ENCODE measurements around the gene BCL2.

The BCL2 gene

DNA sequence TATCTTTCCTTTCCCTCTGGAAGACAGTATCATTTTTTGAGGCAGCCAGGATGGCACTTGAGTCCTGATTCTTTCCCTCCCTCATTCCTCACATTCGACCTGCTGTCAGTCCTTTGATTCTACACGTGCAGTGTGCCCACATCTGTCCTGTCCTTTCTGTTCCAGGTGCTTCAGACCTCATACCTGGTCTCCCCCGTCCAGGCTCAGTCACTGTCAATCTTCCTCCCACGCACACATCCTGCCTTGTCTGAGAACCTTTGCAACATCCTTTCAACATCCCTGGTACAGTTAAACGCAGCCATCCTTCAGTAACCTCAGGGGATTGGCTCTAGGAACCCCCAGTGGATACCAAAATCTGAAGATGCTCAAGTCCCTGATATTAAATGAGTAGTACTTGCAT lies 10.1 kb downstream of the BCL2 start:
- no peak overlapping the region for H3K4me3 ChIP-seq (ENCODE audit: low read depth, low read length)
- TF ChIP-seq, protein P1, sequence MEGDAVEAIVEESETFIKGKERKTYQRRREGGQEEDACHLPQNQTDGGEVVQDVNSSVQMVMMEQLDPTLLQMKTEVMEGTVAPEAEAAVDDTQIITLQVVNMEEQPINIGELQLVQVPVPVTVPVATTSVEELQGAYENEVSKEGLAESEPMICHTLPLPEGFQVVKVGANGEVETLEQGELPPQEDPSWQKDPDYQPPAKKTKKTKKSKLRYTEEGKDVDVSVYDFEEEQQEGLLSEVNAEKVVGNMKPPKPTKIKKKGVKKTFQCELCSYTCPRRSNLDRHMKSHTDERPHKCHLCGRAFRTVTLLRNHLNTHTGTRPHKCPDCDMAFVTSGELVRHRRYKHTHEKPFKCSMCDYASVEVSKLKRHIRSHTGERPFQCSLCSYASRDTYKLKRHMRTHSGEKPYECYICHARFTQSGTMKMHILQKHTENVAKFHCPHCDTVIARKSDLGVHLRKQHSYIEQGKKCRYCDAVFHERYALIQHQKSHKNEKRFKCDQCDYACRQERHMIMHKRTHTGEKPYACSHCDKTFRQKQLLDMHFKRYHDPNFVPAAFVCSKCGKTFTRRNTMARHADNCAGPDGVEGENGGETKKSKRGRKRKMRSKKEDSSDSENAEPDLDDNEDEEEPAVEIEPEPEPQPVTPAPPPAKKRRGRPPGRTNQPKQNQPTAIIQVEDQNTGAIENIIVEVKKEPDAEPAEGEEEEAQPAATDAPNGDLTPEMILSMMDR (IDR thresholded peaks at IDR 0.05; ENCODE audit: insufficient read depth, low read depth, low read length, missing control alignments), result no peak
- no peak for DNase-seq (ENCODE audit: low read depth)

DNA sequence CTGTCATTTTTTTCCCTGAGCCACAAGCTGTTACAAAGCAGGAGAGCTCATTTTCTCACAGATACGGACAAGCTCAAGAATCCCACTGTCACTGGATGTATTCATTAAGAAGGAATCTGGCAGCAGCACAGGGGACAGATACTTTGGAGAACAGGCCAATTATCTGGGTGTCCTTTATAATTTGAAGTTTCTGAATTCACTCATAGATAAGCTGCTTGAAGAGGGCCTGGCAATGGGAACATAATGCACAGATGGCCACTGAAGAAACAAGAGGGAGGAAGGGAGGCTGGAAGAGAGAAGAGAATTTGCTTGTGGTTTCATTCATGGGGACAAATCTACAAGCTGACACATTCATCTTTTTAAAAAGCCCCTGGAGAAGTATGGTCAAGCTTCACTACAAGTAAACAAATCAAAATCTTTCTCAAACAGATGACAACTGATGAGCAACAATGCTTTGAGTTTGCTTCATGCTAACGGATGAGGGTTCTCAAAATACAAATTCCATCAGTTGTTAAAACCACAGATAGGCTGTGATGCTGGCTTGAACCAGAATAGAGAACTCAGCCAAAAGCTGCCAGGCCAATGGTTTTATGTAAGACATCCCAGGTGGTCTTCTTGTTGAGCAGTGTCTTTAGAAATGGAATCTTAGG lies 11.9 kb downstream of the BCL2 start:
- H3K4me3 ChIP-seq (ENCODE audit: low read depth, low read length), result no peak overlapping the region
- no peak for DNase-seq (ENCODE audit: low read depth)
- TF ChIP-seq, protein P1 (IDR thresholded peaks at IDR 0.05; ENCODE audit: insufficient read depth, low read depth, low read length, missing control alignments), result no peak

DNA sequence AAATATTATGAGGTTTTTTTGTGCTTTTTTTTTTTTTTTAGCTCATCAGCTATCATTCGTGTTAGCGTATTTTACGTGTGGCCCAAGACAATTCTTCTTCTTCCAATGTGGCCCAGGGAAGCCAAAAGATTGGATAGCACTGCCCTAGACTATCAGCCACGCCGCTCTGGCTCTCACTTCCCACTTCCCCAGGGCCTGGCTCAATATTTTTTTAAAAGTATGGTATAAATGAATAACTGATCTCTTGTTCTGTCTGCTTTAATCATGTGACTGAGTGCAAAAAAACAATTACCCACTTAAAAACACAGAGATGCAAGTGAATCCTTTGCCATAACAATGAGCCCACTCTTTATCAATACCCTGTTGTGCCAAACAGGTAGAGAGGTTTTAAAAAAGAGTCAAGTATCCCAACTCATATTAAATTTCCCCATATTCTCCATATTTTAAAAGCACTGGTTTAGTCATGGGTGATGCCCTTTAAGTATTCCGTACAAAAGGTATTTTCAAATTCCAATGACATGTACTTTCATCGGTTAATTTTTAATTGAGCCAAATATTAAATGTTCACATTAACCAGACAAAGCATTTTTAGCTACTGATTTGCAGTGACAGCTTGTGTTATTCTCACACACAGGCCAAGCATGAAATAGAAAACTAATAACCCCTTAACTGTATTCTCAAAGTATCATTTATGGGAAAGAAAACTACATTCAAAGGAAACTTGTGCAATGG lies 12.6 kb downstream of the BCL2 start:
- no peak overlapping the region for H3K4me3 ChIP-seq (ENCODE audit: low read depth, low read length)
- TF ChIP-seq, protein P1 (IDR thresholded peaks at IDR 0.05; ENCODE audit: insufficient read depth, low read depth, low read length, missing control alignments), result no peak
- DNase-seq (ENCODE audit: low read depth), result no peak

DNA sequence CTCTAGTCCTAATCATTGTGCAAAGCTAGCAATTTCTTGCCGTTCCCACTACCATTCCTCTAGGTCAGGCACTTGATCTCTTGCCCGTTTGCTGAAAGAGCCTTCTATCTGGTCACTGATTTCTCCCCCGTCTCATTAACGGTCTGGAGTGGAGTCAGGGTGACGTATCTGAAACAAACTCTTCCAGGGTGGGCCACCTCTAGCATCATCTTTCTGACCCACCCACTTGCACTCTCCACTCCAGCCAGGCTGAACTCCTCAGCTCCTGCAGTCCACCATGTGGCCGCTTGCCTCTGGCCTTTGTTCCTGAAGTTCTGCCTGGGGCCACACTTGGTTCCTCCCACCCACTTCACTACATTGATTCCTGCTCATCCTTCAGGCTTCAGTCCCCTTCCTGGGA lies 13.3 kb downstream of the BCL2 start:
- TF ChIP-seq, protein P1 (IDR thresholded peaks at IDR 0.05; ENCODE audit: insufficient read depth, low read depth, low read length, missing control alignments), result no peak
- DNase-seq (ENCODE audit: low read depth), result no peak
- H3K4me3 ChIP-seq (ENCODE audit: low read depth, low read length), result no peak overlapping the region

DNA sequence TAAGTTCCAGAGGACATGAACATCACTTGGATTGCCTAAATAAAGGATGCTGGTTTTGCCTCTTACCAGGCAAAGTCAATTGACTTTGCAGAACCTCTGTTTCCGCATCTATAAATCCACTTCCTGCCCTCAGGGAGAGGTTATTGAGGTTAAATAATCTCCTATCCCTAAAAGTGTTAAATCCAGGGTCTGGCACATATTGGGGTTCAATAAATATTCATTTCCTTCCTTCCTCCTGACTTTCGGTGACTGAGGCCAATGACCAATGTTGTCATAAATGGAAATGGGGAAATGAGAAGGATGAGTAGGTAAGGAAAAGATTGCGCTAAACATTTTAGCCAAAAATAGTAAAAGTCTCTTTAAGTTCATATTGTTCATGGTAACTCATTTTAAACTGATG lies 16.0 kb downstream of the BCL2 start:
- TF ChIP-seq, protein P1 (IDR thresholded peaks at IDR 0.05; ENCODE audit: insufficient read depth, low read depth, low read length, missing control alignments), result no peak
- no peak for DNase-seq (ENCODE audit: low read depth)
- H3K4me3 ChIP-seq (ENCODE audit: low read depth, low read length), result no peak overlapping the region

DNA sequence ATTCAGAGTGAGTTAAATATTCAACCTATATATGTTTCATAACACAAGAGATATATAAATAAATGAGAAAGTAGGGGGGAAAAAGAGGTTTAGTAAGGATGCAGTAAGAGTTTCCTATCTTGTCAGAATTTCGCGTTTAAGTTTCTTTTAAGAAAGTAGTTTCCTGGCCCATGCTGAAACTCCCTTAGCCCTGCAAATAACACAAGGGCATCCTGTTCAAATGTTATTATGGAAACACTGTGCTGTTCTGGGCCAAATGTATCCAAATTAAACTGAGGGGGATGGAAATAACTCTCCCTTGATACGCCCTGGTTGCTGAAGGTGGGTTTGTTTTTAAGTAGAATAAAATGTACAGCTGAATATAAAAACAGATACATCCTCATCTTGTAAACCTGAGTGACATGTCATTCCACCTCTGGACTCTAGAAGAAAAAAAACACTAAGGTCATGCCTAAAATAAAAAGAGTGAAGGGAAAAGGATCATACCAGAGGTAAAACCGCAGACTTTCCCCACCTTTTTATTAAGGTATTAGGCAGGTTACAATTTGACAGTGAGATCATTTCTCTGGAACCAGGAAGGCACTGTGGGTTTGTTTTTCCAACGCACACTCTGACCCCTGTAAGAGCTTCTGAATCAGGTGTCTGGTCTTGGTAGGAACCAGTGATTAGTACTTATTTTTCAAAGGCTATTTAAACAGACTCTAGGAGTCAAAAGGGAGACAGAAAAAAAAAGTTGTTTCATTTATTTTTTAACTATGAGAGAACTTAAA lies 16.7 kb downstream of the BCL2 start:
- DNase-seq (ENCODE audit: low read depth), result no peak
- peak overlapping the region; percentile 2 for H3K4me3 ChIP-seq (ENCODE audit: low read depth, low read length)
- TF ChIP-seq, protein P1 (IDR thresholded peaks at IDR 0.05; ENCODE audit: insufficient read depth, low read depth, low read length, missing control alignments), result no peak
